Measurements from ENCODE around the gene FOXP1.

FOXP1 gene

DNA sequence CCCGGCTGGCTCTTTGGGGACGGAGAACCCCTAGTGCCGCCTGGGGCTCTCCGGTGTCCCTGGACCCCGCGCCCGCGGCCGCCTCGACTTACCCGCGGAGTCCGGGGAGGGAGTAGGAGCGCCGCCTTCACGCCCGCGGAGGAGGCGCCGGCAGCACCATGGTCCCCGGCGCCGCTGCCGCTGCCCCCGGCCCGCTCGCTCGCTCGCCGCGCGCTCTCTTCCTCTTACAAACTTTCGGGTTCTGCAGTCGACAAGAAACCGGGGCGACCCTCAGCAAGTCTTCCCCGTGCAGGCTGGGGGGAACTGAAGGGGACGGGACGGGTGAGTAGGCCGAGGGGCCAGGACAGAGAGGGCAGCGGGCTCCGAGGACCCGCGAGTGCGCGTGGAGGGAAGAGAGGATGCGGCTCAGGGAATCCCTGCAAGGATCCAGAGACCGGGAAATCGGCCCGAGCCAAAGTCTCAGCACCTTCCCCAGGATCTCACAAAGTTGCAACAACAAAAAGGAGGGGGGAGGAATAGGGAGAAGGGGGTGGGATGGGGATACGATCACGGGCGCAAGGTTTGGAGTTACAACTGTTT lies 2.0 kb downstream of the FOXP1 start:
- Mint-ChIP-seq H3K4me1 (peaks cover 22% of the 10 kb centered on the region), H3K4me3 (peak overlapping the region; percentile 93), H3K9me3 (no peaks in the 10 kb centered on the region), H3K27ac (peak overlapping the region; percentile 96), H3K36me3 (peaks cover 35% of the 10 kb centered on the region)
- DNase-seq (ENCODE audit: low spot score in 2 of 2) (peak; percentile 34 to 68), ATAC-seq (peak; percentile 43)

DNA sequence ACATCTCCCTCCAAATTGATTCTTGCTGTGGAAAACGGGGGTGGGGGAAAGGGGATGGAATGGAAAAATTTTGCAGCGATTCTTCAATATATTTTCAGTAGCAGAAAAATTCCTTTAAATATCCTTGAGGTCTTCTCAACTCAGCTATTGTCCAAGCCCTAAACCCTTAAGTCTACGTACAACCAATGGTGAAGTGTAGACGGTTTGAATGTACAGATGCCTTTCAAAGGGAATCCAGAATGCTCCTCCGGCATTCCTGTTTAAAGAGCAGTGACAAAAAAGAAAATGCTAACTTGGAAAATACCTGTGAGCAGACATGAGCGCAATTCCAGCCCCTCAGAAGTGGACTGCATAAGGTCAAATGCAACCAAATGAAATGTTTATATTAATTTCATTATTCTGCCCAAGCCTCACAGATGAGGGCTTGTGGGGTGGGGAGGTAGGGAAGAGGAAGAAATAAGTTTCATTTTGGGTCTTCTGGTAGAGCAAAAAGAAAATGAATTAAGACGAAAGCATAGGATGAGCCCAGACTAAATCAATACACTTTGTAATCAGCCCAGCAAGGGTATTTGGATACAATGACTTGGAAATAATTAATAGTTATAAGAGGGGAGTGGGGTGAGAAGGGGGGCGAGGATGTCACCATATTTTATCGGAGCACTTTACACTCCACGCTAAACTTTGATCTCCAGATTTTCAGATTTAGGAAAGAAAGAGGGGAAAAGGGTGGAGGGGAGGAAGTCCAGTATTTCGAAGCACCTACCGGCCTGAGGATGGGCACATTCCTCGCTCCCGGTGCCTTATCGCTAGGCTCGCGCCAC lies 2.7 kb downstream of the FOXP1 start:
- Mint-ChIP-seq H3K27ac (peak overlapping the region; percentile 96), H3K36me3 (peaks cover 35% of the 10 kb centered on the region), H3K4me3 (peak overlapping the region; percentile 93), H3K9me3 (no peaks in the 10 kb centered on the region), H3K4me1 (peaks cover 22% of the 10 kb centered on the region)
- no peak for ATAC-seq
- DNase-seq (ENCODE audit: low spot score in 2 of 2), result no peak

DNA sequence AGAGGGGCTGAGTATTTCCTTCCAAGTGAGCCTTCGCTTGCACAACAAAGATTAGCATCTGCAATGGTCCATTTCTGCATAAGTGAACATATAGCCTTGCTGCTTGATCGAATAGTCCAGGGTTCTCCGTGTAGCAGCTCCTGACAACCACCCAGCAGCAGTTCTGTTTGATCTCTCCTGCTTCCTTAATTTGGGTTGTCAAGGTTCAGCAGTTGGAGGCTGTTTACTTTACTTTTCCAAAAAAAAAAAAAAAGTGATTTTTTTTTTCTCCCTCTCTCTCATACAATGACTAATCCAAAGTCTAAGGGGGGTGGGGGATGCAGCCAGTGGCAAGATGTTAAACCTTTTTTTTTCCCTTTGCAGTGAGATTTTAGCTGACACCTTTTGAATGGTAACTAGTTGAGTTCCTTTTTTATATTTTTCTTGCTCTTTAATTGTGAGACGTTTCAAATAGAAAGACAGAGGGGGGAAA lies 3.6 kb downstream of the FOXP1 start:
- ATAC-seq (no peak), DNase-seq (ENCODE audit: low spot score in 2 of 2) (no peak)
- Mint-ChIP-seq H3K4me3 (peak overlapping the region; percentile 93), H3K27ac (no peak overlapping the region), H3K9me3 (no peaks in the 10 kb centered on the region), H3K36me3 (peaks cover 35% of the 10 kb centered on the region), H3K4me1 (peaks cover 19% of the 10 kb centered on the region)

DNA sequence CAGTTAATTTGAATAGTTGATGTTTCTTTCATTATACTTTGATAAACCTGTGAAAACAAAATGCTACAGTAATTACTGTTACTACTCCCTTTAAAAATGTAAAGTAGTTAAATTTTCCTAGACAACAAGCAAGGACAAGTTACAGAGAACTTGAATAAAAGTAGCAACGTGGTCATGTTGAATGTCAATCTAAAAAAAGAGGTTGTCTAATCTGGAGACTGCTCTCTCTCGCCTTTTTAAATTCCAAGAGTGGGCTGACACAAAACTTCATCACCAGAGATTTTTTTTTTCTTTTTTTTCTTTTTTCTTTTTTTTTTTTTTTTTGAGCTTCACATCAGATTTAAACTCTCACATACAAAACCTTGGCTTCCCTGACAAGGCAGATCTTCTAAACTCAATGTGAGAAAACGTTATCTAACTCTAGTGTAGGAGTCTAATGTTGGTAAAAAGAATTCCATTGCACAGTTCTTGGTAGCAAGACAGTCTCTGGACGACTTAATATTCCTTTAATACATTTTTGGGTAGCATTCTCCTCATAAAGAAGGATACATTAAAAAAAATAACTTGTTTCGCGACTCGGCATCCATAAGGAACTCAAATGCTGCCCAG lies 4.1 kb downstream of the FOXP1 start:
- H3K27ac Mint-ChIP-seq, result no peak overlapping the region
- no peak for DNase-seq (ENCODE audit: low spot score in 2 of 2)
- H3K36me3 Mint-ChIP-seq, result peaks cover 31% of the 10 kb centered on the region
- H3K4me3 Mint-ChIP-seq, result no peak overlapping the region
- ATAC-seq, result no peak
- H3K9me3 Mint-ChIP-seq, result no peaks in the 10 kb centered on the region
- peaks cover 14% of the 10 kb centered on the region for H3K4me1 Mint-ChIP-seq

DNA sequence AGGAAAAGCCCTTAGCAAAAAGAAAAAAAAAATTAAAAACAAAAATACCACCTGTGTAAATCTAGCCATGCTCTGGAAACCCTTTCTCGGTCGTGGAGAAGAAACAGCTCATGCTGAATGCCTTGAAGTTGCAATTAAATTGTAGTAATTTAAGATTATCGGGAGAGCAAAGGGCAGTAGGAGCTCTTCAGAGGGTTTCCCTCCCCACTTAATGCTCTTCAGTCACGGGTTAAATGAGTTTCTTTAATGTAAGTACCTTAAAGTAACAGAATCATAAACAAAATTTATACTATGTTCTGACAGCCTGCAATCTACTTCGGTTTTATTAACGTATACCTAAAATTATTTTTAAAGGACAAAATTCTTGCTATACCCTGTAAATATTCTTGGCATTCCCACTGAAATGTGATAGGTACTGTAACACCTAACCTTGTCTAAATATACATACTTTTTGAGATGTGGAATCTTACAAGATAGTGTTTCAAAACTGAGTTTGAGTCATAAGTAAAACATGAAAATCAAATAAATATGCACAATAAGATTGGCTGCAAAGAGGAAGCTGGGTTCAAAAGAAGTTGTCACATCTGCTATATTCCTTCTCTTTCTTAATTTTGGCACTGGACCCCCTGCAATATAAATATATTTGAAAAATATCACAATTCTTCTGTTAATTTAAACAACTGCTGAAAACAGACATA lies 5.3 kb downstream of the FOXP1 start:
- no peak for DNase-seq (ENCODE audit: low spot score in 2 of 2)
- Mint-ChIP-seq H3K9me3 (no peaks in the 10 kb centered on the region), H3K4me3 (no peak overlapping the region), H3K27ac (no peak overlapping the region), H3K36me3 (peaks cover 18% of the 10 kb centered on the region), H3K4me1 (peaks cover 10% of the 10 kb centered on the region)
- no peak for ATAC-seq

DNA sequence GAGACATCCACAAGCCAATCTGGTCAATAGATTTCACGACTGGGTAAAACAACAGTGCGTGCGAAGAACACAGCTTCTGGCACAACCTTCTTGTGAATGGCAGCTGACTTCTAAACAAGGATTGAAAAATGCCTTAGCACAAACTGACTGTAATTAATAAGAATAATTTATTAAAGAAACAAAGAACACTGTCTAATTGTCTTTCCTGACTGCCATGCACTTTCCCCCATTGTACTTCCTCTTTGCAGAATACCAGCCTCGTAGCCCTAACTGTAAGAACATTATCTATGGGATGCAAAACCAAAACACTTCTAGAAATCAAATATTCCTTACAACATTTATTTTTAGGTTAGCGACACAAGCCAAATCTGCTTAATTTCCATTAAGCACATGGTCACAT lies 6.5 kb downstream of the FOXP1 start:
- H3K9me3 Mint-ChIP-seq, result no peaks in the 10 kb centered on the region
- peaks cover 3% of the 10 kb centered on the region for H3K4me1 Mint-ChIP-seq
- no peak overlapping the region for H3K4me3 Mint-ChIP-seq
- no peak for DNase-seq (ENCODE audit: low spot score in 2 of 2)
- H3K27ac Mint-ChIP-seq, result no peak overlapping the region
- peaks cover 13% of the 10 kb centered on the region for H3K36me3 Mint-ChIP-seq
- ATAC-seq, result no peak

DNA sequence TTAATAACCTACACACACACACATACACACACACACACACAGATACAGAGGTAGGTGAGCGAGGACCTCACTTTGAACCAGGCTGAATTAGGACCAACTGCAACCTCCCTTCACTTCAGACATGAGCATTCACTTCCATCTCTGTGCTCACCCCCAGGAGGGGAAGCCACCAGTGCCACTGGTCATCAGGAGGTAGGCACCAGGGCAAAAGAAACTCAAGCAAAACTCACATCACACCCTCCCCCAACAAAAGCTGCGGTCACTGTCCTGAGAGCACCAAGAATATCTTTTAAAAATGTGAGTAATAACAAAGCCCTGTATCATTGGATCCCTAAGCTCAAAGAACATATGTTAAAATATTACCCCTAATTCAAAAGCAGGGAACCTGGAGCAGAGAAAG lies 8.1 kb downstream of the FOXP1 start:
- Mint-ChIP-seq H3K9me3 (no peaks in the 10 kb centered on the region), H3K4me3 (no peak overlapping the region), H3K36me3 (no peaks in the 10 kb centered on the region), H3K4me1 (no peaks in the 10 kb centered on the region), H3K27ac (no peak overlapping the region)
- ATAC-seq (no peak), DNase-seq (ENCODE audit: low spot score in 2 of 2) (no peak)

DNA sequence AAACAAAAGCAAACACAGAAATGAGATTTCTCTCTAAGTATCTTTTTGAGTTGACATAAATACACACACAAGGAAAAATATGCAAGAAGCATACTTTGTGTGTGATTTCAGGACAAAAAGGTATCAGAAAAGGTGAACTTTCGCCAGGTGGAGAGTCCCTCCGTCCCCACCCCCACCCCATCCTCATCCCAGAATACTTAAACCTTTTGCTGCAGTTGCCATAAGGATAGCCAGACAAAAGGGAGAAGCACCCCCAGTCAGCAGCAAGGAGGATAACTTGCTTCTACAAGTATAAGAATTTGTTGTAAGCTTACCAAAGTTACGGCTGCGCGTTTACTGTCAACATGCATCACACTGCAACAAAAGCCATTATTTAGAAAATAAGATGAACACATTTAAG lies 10.3 kb downstream of the FOXP1 start:
- Mint-ChIP-seq H3K4me1 (no peaks in the 10 kb centered on the region), H3K27ac (no peak overlapping the region), H3K4me3 (no peak overlapping the region), H3K36me3 (no peaks in the 10 kb centered on the region), H3K9me3 (no peaks in the 10 kb centered on the region)
- DNase-seq (ENCODE audit: low spot score in 2 of 2) (no peak), ATAC-seq (no peak)

DNA sequence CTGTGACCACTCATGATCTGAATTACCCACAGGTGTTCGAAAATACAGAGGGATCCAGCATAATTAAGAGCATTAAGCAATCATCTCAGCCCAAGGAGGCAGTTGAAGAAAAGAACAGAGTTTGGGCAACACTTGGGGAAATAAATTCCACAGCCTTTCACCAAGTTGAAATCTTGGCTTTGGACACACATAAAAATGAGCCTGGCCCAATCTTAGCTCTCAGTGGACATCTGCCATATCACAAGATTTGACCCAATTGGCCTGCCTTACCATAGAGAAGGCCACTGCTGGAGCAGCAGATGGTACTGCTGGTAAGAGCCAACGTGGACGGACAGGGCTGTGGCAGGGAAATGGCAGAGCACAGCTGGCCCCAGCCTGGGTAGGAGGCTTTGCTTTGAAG lies 13.0 kb downstream of the FOXP1 start:
- H3K4me1 Mint-ChIP-seq, result no peaks in the 10 kb centered on the region
- no peaks in the 10 kb centered on the region for H3K36me3 Mint-ChIP-seq
- no peak for DNase-seq (ENCODE audit: low spot score in 2 of 2)
- no peaks in the 10 kb centered on the region for H3K9me3 Mint-ChIP-seq
- no peak for ATAC-seq
- no peak overlapping the region for H3K4me3 Mint-ChIP-seq
- H3K27ac Mint-ChIP-seq, result no peak overlapping the region

DNA sequence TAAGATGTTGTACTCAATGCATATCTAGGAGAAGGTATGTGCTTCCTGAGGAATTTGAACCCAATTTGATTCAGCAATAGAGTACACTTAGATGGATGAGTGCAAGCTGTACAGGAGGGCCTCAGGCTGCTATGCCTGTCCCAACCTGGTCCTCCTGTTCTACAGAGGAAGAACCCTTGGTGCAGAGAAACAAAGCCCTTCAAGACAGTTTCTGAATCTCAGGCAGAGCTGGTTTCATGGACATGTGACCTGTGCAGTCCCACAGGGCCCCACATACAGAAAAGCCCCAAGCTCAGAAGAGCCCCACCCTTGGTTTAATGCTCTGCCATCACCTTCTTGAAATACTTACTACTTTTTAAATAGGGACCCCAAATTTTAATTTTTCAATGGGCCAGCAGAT lies 15.3 kb downstream of the FOXP1 start:
- H3K9me3 Mint-ChIP-seq, result no peaks in the 10 kb centered on the region
- no peaks in the 10 kb centered on the region for H3K36me3 Mint-ChIP-seq
- no peaks in the 10 kb centered on the region for H3K4me1 Mint-ChIP-seq

DNA sequence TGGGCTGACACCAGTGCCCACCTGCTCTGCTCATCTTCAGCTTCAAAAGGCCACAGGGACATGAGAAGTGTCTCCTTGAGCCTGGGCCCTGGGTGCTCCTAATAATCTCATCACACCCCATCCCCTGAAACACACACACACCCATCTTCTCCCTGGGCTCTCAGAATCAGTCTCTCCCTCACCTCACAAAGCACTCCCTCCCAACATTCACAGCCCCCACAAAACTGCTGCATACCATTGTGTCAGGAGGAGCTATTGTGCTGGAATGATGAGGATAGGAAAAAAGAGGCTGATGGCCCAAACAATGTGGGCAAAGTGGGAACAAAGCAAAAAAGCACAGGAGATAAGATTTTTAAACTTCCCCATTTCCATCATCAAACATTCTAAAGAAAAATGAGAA lies 16.8 kb downstream of the FOXP1 start:
- ATAC-seq, result no peak
- peaks cover 6% of the 10 kb centered on the region for H3K4me1 Mint-ChIP-seq

More for the DNA sequence above, 15.3 kb downstream of the FOXP1 start:
- Mint-ChIP-seq H3K4me3 (no peak overlapping the region), H3K27ac (no peak overlapping the region)
- ATAC-seq, result no peak
- DNase-seq (ENCODE audit: low spot score in 2 of 2), result no peak

DNA sequence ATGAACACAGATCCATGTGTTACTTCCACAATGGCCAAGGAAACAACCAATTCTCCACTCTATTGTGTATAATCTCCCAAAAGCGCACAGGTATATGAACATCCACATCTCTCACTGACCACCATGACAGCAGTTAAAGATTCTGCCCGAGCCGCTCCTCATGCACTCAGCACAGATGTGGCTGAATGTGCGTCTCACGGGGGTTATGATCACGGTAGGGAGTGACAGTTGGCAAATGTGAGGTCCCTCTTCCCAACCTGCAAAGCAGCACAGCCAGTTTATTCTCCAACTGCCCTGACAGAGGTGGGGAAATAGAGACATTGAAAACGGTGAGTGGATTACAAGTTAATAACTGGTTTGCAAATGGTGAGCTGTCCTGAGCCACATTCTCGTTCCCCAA lies 17.6 kb downstream of the FOXP1 start:
- Mint-ChIP-seq H3K4me1 (peaks cover 6% of the 10 kb centered on the region), H3K36me3 (no peaks in the 10 kb centered on the region), H3K9me3 (no peaks in the 10 kb centered on the region), H3K27ac (no peak overlapping the region), H3K4me3 (no peak overlapping the region)
- ATAC-seq (no peak), DNase-seq (ENCODE audit: low spot score in 2 of 2) (no peak)

More for the DNA sequence above, 16.8 kb downstream of the FOXP1 start:
- no peak for DNase-seq (ENCODE audit: low spot score in 2 of 2)
- Mint-ChIP-seq H3K36me3 (no peaks in the 10 kb centered on the region), H3K27ac (no peak overlapping the region), H3K9me3 (no peaks in the 10 kb centered on the region), H3K4me3 (no peak overlapping the region)

DNA sequence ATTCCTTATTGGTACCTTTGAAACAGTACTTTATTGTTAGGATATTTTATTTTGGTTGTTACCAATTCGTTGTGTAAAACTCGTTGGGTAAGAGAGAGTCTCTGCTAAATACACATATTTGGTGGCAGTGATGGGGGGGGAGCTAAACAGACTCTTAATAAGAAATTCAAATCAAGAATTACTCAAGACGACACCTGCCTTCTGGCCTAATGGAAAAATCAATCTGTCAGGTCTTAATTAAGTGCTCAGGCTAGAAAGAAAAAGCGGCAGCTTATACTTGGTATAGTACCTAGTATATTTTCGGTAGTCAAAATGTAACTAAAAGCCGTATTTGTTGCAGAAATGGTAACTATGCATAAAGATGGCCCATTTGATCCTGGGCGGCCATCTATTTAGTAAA lies 18.2 kb downstream of the FOXP1 start:
- Mint-ChIP-seq H3K9me3 (no peaks in the 10 kb centered on the region), H3K27ac (no peak overlapping the region), H3K4me3 (no peak overlapping the region), H3K4me1 (peaks cover 6% of the 10 kb centered on the region), H3K36me3 (no peaks in the 10 kb centered on the region)
- no peak for ATAC-seq
- DNase-seq (ENCODE audit: low spot score in 2 of 2), result no peak

DNA sequence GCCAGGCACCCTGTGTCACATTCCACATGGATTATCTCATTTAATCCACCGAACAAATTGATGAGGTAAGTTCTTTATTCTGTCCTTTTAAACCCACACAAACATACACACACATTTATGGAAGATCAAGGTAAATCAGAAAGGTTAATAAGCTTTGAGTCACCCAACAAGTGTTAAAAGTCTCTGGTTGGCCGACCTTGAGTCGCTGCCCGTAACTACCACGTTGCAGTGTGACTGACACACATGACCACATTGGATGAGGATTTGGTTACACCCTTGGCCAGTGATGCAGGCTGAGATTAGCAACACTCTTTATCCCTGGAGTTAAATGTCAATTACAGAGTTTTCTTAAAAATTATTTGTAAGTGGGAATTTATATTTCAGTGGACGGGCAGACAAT lies 19.2 kb downstream of the FOXP1 start:
- H3K4me3 Mint-ChIP-seq, result no peak overlapping the region
- H3K9me3 Mint-ChIP-seq, result no peaks in the 10 kb centered on the region
- peaks cover 6% of the 10 kb centered on the region for H3K4me1 Mint-ChIP-seq
- H3K27ac Mint-ChIP-seq, result no peak overlapping the region
- ATAC-seq, result no peak
- no peaks in the 10 kb centered on the region for H3K36me3 Mint-ChIP-seq
- no peak for DNase-seq (ENCODE audit: low spot score in 2 of 2)

DNA sequence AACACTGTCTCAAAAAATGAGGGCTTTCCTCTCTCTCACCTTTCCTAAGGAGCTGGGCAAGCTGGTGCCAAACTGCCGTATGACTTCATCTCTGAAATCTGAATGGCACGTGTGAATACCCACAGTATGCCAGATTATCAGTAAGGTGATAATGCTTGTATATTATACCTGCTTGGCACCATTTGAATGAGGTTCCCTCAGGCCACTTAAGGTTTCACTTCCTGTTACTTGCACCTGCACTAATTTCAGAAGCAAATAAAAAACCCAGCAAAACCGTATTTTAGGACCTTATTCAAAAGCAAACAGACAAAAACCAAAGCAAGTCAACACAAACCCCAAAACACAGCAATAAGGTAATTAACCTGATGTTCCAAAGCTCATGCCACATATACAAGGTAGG lies 19.7 kb downstream of the FOXP1 start:
- Mint-ChIP-seq H3K4me3 (no peak overlapping the region), H3K27ac (no peak overlapping the region), H3K9me3 (no peaks in the 10 kb centered on the region), H3K4me1 (peaks cover 6% of the 10 kb centered on the region), H3K36me3 (no peaks in the 10 kb centered on the region)
- ATAC-seq (no peak), DNase-seq (ENCODE audit: low spot score in 2 of 2) (no peak)

Data from stimulated activated effector memory CD8-positive, alpha-beta T cell treated with anti-CD3 and anti-CD28 coated beads, Interleukin-12 subunit alpha, Interleukin-12 subunit beta, amount 100 ng/mL, for 72 hours (primary cell).